IMR-90 (cell line): Measurements from ENCODE around the gene FOXA2. TPM values are rescaled to one million over a fixed set of nuclear protein-coding genes. Genes with fewer than 3 reads are reported as not detected.

Source experiments
- ATAC-seq: fragments of 200-7000 bp; cut with Tn5 transposase; 2 replicates; pipeline ENCODE4 v1.9.1; 2020; ENCODE audit warnings: low read depth, mild to moderate bottlenecking, moderate library complexity
- BruUV-seq: library from RNA; stranded (reverse); fragments of 400-500 nt; replicated peaks from 2 replicates; lab custom pipeline; 2021; lab: Mats Ljungman, UMichigan
- CTCF ChIA-PET: fragments of 300-600 bp; formaldehyde crosslinking; extraction: SDS; loops from one replicate; lab custom pipeline; 2021; ENCODE audit warnings: antibody characterized with exemption; lab: Yijun Ruan, JAX
- POLR2A ChIA-PET: fragments of 300-600 bp; sonication (Branson Sonifier 250); formaldehyde crosslinking; loops from one replicate; lab custom pipeline; 2022; ENCODE audit warnings: antibody characterized with exemption; ENCODE audit not compliant: unreplicated experiment; lab: Charles Lee
- DNase-seq: peaks from one replicate; pipeline ENCODE4 v3.0.0; 2013
- H2AFZ ChIP-seq: replicated peaks from 2 replicates; pipeline ENCODE3; 2013; ENCODE audit warnings: low read length, mild to moderate bottlenecking; ENCODE audit not compliant: poor library complexity
- H2AK5ac ChIP-seq: 2 replicates; pipeline ENCODE4 v1.6.1; 2013; ENCODE audit warnings: low read depth, low read length, inconsistent platforms
- H2AK9ac ChIP-seq: replicated peaks from 2 replicates; pipeline ENCODE3; 2013; ENCODE audit warnings: mild to moderate bottlenecking, low read depth, low read length, moderate library complexity; ENCODE audit not compliant: poor library complexity
- H2BK120ac ChIP-seq: 2 replicates; pipeline ENCODE4 v1.6.1; 2013; ENCODE audit warnings: low read depth, low read length, inconsistent platforms
- H2BK15ac ChIP-seq: 3 replicates; pipeline ENCODE4 v1.6.1; 2013; ENCODE audit warnings: low read depth, low read length, inconsistent platforms
- H2BK20ac ChIP-seq: 2 replicates; pipeline ENCODE4 v1.6.1; 2013; ENCODE audit warnings: low read depth, mild to moderate bottlenecking, inconsistent platforms, low read length, moderate library complexity
- H2BK5ac ChIP-seq: 2 replicates; pipeline ENCODE4 v1.6.1; 2013; ENCODE audit warnings: mild to moderate bottlenecking, low read depth, low read length, inconsistent platforms; ENCODE audit not compliant: poor library complexity, severe bottlenecking
- H3K14ac ChIP-seq: replicated peaks from 2 replicates; pipeline ENCODE4 v1.6.1; 2013; ENCODE audit warnings: low read depth, low read length, inconsistent platforms
- H3K18ac ChIP-seq: 2 replicates; pipeline ENCODE4 v1.6.1; 2013; ENCODE audit warnings: low read depth, low read length, control low read depth
- H3K23ac ChIP-seq: 2 replicates; pipeline ENCODE4 v1.6.1; 2013; ENCODE audit warnings: low read depth, low read length, inconsistent platforms
- H3K27ac ChIP-seq: 2 replicates; pipeline ENCODE4 v1.5.1; 2013; ENCODE audit warnings: mild to moderate bottlenecking, control low read depth, low read length; ENCODE audit not compliant: insufficient read depth
- H3K27me3 ChIP-seq: 2 replicates; pipeline ENCODE4 v1.6.1; 2013; ENCODE audit warnings: low read length; ENCODE audit not compliant: control insufficient read depth, insufficient read depth
- H3K36me3 ChIP-seq: 2 replicates; pipeline ENCODE4 v1.6.1; 2013; ENCODE audit warnings: low read length, mixed read lengths; ENCODE audit not compliant: control insufficient read depth, insufficient read depth
- H3K4ac ChIP-seq: 2 replicates; pipeline ENCODE4 v1.6.1; 2013; ENCODE audit warnings: low read depth, low read length, inconsistent platforms
- H3K4me1 ChIP-seq: 2 replicates; pipeline ENCODE4 v1.6.1; 2013; ENCODE audit warnings: low read length, mixed read lengths; ENCODE audit not compliant: control insufficient read depth, insufficient read depth
- H3K4me2 ChIP-seq: 2 replicates; pipeline ENCODE4 v1.6.1; 2013; ENCODE audit warnings: low read depth, mild to moderate bottlenecking, control low read depth, low read length, moderate library complexity
- H3K4me3 ChIP-seq: 2 replicates; pipeline ENCODE4 v1.5.1; 2013; ENCODE audit warnings: low read depth, mild to moderate bottlenecking, control low read depth, low read length, moderate library complexity; ENCODE audit not compliant: insufficient read depth
- H3K56ac ChIP-seq: 2 replicates; pipeline ENCODE4 v1.6.1; 2013; ENCODE audit warnings: low read length, inconsistent platforms; ENCODE audit not compliant: insufficient read depth; ENCODE audit errors: extremely low read depth
- H3K79me1 ChIP-seq, 2 experiments: 2 replicates each; pipeline ENCODE4 v1.6.1; 2013; ENCODE audit warnings: low read length in 2 of 2, inconsistent platforms in 1 of 2, low read depth in 1 of 2
- H3K9ac ChIP-seq: 2 replicates; pipeline ENCODE4 v1.6.1; 2013; ENCODE audit warnings: low read depth, low read length, control low read depth
- H3K9me1 ChIP-seq: 2 replicates; pipeline ENCODE4 v1.6.1; 2013; ENCODE audit warnings: low read length, inconsistent platforms; ENCODE audit not compliant: insufficient read depth
- H3K9me3 ChIP-seq: 2 replicates; pipeline ENCODE4 v1.6.1; 2013; ENCODE audit warnings: low read length; ENCODE audit not compliant: control insufficient read depth, insufficient read depth
- H4K20me1 ChIP-seq: 2 replicates; pipeline ENCODE4 v1.6.1; 2013; ENCODE audit warnings: low read length, inconsistent platforms; ENCODE audit not compliant: insufficient read depth
- H4K5ac ChIP-seq: 2 replicates; pipeline ENCODE4 v1.6.1; 2013; ENCODE audit warnings: mild to moderate bottlenecking, low read depth, low read length, control low read depth
- H4K8ac ChIP-seq, 2 experiments: 2 replicates each; pipeline ENCODE4 v1.6.1; 2013; ENCODE audit warnings: low read depth in 2 of 2, low read length in 2 of 2, control low read depth in 1 of 2, inconsistent platforms in 1 of 2
- H4K91ac ChIP-seq: 2 replicates; pipeline ENCODE4 v1.6.1; 2013; ENCODE audit warnings: low read depth, low read length, inconsistent platforms; ENCODE audit not compliant: insufficient read depth
- BHLHE40 ChIP-seq: fragments of 150-350 bp; IDR thresholded peaks from 2 replicates; pipeline ENCODE4 v1.6.1; 2016; ENCODE audit warnings: mild to moderate bottlenecking, low read depth, low read length
- CEBPB ChIP-seq: IDR thresholded peaks from 2 replicates; pipeline ENCODE4 v1.6.1; 2012; ENCODE audit warnings: low read depth, low read length, improper control_type of control experiment
- MAFK ChIP-seq: IDR thresholded peaks from 2 replicates; pipeline ENCODE4 v1.6.1; 2012; ENCODE audit warnings: low read depth, low read length, improper control_type of control experiment
- MAZ ChIP-seq: IDR thresholded peaks from 2 replicates; pipeline ENCODE4 v1.6.1; 2012; ENCODE audit warnings: low read depth, mild to moderate bottlenecking, low read length, improper control_type of control experiment, moderate library complexity, borderline replicate concordance
- MXI1 ChIP-seq: IDR thresholded peaks from 2 replicates; pipeline ENCODE4 v1.6.1; 2012; ENCODE audit warnings: low read depth, mild to moderate bottlenecking, low read length, moderate library complexity, borderline replicate concordance
- NFE2L2 ChIP-seq: fragments of 150-350 bp; IDR thresholded peaks from 2 replicates; pipeline ENCODE4 v1.6.1; 2016; ENCODE audit warnings: low read depth, mild to moderate bottlenecking, low read length
- RCOR1 ChIP-seq: IDR thresholded peaks from 2 replicates; pipeline ENCODE4 v1.6.1; 2012; ENCODE audit warnings: mild to moderate bottlenecking, low read length, improper control_type of control experiment; ENCODE audit not compliant: insufficient replicate concordance
- RFX5 ChIP-seq: IDR thresholded peaks from 2 replicates; pipeline ENCODE4 v1.8.0; 2012; ENCODE audit warnings: low read depth, mild to moderate bottlenecking, low read length, moderate library complexity
- SMC3 ChIP-seq: fragments of 150-350 bp; IDR thresholded peaks from 2 replicates; pipeline ENCODE4 v1.6.1; 2016; ENCODE audit warnings: low read depth, mild to moderate bottlenecking, antibody characterized with exemption, low read length, moderate library complexity
- WGBS, 2 experiments: methylation state at CpG; one replicate each; pipeline versions ENCODE4 v1.1.5 to v1.1.7; 2013; ENCODE audit warnings: missing lambda C conversion rate in 2 of 2; ENCODE audit not compliant: insufficient read length in 1 of 2; ENCODE audit errors: extremely low coverage in 2 of 2; 5-methylcytosine and 5-hydroxymethylcytosine counted together
- dilution Hi-C: fragments of 300-500 bp; cut with HindIII; formaldehyde crosslinking; loops from one replicate; pipeline ENCODE4 v1.14.3; 2018; ENCODE audit warnings: low sequenced_read_pairs; ENCODE audit not compliant: unreplicated experiment
- in situ Hi-C: fragments of 300-500 bp; cut with MboI; formaldehyde crosslinking; loops from 3 replicates; pipeline ENCODE4 v1.14.3; 2019; ENCODE audit warnings: low sequenced_read_pairs, inconsistent platforms, mixed read lengths
- intact Hi-C: fragments of 100-400 bp; cut with micrococcal nuclease; formaldehyde crosslinking; loops from 2 replicates; pipeline ENCODE4 v1.10.0; 2022
- polyA plus RNA-seq, 3 experiments: library from polyadenylated mRNA; depleted of rRNA; stranded (reverse); fragments of >200 nt; gene quantifications; 2 replicates each; pipeline ENCODE4 v1.2.3, GENCODE V29; 2012; ENCODE audit warnings: low replicate concordance in 1 of 3
- total RNA-seq: library from RNA; depleted of rRNA; stranded (reverse); fragments of >200 nt; gene quantifications from 2 replicates; pipeline ENCODE4 v1.2.3, GENCODE V29; 2012
- TF ChIP-seq, protein P1 (sequence below): fragments of 150-350 bp; IDR thresholded peaks from 2 replicates; pipeline ENCODE4 v1.6.1; 2017; ENCODE audit warnings: mild to moderate bottlenecking, antibody characterized with exemption, low read length, low read depth
- TF ChIP-seq, protein P2 (sequence below): fragments of 150-350 bp; IDR thresholded peaks from 2 replicates; pipeline ENCODE4 v1.6.1; 2016; ENCODE audit warnings: low read depth, mild to moderate bottlenecking, low read length, moderate library complexity, borderline replicate concordance
- TF ChIP-seq, protein P3 (sequence below): conservative IDR thresholded peaks from 2 replicates; pipeline ENCODE4 v1.5.1; 2012; ENCODE audit warnings: mild to moderate bottlenecking, low read depth, low read length, improper control_type of control experiment

The FOXA2 gene
- total and polyA plus RNA-seq, 2 of the 4 experiments (the other 2 are of a cell fraction): not detected

DNA sequence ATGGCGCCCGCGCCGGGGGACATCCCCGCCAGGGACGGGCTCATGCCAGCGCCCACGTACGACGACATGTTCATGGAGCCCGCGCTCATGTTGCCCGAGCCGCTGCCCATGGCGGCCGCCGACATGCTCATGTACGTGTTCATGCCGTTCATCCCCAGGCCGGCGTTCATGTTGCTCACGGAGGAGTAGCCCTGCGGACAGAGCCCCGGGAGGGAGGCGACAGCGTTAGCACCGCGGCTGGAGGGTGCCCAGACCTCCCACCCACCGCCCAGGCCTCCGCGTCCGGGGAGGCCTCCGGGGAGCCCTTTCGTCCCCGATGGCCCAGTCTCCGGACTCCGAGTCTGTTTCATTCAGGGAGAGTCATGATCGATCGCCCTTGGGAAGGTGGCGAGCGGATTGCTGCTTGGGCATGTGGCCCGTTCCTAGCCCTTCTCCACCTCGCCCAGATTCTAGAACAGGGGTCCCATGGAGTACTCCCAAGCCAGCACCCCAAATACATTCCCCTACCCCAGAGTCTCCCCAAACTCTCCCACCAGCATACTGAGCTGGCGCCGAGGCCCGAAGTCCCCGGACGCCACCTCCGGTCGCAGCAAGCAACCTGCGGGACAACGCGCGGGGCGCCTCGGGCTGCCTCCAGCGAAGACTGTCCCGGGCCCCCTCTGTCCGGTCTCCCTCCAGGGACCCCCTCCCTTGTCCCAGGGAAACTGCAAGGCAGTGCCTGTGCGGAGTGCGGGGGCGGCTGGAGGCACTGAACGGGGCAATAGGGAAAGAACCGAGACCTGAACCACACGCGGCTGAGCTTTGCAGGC, 1.2 kb downstream of the FOXA2 start:
- POLR2A ChIA-PET: no interaction called here
- no peak overlapping the region for H3K56ac ChIP-seq
- in situ Hi-C loops: no loop called here
- no peak overlapping the region for H2BK15ac ChIP-seq
- no peaks in the 10 kb centered on the region for H4K20me1 ChIP-seq
- WGBS, 2 experiments: 1% methylated on average over 29 of the region's 66 CpGs; no CpG with 5 or more reads in 1 of the 2 experiments
- intact Hi-C loops: no loop called here
- H3K9me1 ChIP-seq: no peaks in the 10 kb centered on the region
- H3K4me1 ChIP-seq: no peaks in the 10 kb centered on the region
- no peak overlapping the region for H3K9ac ChIP-seq
- CTCF ChIA-PET: no interaction called here
- no peak overlapping the region for H3K18ac ChIP-seq
- no peak overlapping the region for H2BK20ac ChIP-seq
- H3K4me3 ChIP-seq: no peak overlapping the region
- H3K27ac ChIP-seq: no peak overlapping the region
- no peak overlapping the region for H3K23ac ChIP-seq
- DNase-seq (no peak), ATAC-seq (no peak)
- H2AFZ ChIP-seq: peak overlapping the region; percentile 37
- H2AK9ac ChIP-seq: no peak overlapping the region
- no peak overlapping the region for H4K91ac ChIP-seq
- H3K36me3 ChIP-seq: no peaks in the 10 kb centered on the region
- no peak overlapping the region for H3K14ac ChIP-seq
- H4K5ac ChIP-seq: no peak overlapping the region
- no peak overlapping the region; the same call in 1 of the 2 replicates for H3K4me2 ChIP-seq
- H3K27me3 ChIP-seq: peaks cover 87% of the 10 kb centered on the region
- BruUV-seq: no TSS peak
- H4K8ac ChIP-seq: no peak overlapping the region
- H3K4ac ChIP-seq: no peak overlapping the region
- no peak overlapping the region for H2BK120ac ChIP-seq
- dilution Hi-C loops: no loop called here
- TF ChIP-seq MAFK: no peak
- TF ChIP-seq, protein P1, sequence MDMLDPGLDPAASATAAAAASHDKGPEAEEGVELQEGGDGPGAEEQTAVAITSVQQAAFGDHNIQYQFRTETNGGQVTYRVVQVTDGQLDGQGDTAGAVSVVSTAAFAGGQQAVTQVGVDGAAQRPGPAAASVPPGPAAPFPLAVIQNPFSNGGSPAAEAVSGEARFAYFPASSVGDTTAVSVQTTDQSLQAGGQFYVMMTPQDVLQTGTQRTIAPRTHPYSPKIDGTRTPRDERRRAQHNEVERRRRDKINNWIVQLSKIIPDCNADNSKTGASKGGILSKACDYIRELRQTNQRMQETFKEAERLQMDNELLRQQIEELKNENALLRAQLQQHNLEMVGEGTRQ: no peak
- no peak for TF ChIP-seq MXI1
- TF ChIP-seq, protein P2, sequence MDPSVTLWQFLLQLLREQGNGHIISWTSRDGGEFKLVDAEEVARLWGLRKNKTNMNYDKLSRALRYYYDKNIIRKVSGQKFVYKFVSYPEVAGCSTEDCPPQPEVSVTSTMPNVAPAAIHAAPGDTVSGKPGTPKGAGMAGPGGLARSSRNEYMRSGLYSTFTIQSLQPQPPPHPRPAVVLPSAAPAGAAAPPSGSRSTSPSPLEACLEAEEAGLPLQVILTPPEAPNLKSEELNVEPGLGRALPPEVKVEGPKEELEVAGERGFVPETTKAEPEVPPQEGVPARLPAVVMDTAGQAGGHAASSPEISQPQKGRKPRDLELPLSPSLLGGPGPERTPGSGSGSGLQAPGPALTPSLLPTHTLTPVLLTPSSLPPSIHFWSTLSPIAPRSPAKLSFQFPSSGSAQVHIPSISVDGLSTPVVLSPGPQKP: no peak
- TF ChIP-seq BHLHE40: no peak
- TF ChIP-seq RCOR1: no peak
- no peak for TF ChIP-seq MAZ
- TF ChIP-seq CEBPB: no peak
- TF ChIP-seq RFX5: no peak
- no peak for TF ChIP-seq NFE2L2
- TF ChIP-seq, protein P3, sequence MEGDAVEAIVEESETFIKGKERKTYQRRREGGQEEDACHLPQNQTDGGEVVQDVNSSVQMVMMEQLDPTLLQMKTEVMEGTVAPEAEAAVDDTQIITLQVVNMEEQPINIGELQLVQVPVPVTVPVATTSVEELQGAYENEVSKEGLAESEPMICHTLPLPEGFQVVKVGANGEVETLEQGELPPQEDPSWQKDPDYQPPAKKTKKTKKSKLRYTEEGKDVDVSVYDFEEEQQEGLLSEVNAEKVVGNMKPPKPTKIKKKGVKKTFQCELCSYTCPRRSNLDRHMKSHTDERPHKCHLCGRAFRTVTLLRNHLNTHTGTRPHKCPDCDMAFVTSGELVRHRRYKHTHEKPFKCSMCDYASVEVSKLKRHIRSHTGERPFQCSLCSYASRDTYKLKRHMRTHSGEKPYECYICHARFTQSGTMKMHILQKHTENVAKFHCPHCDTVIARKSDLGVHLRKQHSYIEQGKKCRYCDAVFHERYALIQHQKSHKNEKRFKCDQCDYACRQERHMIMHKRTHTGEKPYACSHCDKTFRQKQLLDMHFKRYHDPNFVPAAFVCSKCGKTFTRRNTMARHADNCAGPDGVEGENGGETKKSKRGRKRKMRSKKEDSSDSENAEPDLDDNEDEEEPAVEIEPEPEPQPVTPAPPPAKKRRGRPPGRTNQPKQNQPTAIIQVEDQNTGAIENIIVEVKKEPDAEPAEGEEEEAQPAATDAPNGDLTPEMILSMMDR: no peak
- TF ChIP-seq SMC3: no peak
- peaks cover 2% of the 10 kb centered on the region; the same call in 1 of the 2 replicates for H3K9me3 ChIP-seq
- H3K79me1 ChIP-seq: no peaks in the 10 kb centered on the region
- no peak overlapping the region for H2BK5ac ChIP-seq
- H2AK5ac ChIP-seq: no peak overlapping the region
